Cerebellar cortex (tissue), 1 donor: ENCODE results near the gene PKD1.

Source experiments
- DNase-seq: peaks from one replicate; pipeline ENCODE4 v3.0.0-alpha.2; 2015; ENCODE audit warnings: low spot score

PKD1 gene

GRCh38 chr16:2046893-2047329 is 88.8 kb downstream of the PKD1 start:
- no peak for DNase-seq

DNA sequence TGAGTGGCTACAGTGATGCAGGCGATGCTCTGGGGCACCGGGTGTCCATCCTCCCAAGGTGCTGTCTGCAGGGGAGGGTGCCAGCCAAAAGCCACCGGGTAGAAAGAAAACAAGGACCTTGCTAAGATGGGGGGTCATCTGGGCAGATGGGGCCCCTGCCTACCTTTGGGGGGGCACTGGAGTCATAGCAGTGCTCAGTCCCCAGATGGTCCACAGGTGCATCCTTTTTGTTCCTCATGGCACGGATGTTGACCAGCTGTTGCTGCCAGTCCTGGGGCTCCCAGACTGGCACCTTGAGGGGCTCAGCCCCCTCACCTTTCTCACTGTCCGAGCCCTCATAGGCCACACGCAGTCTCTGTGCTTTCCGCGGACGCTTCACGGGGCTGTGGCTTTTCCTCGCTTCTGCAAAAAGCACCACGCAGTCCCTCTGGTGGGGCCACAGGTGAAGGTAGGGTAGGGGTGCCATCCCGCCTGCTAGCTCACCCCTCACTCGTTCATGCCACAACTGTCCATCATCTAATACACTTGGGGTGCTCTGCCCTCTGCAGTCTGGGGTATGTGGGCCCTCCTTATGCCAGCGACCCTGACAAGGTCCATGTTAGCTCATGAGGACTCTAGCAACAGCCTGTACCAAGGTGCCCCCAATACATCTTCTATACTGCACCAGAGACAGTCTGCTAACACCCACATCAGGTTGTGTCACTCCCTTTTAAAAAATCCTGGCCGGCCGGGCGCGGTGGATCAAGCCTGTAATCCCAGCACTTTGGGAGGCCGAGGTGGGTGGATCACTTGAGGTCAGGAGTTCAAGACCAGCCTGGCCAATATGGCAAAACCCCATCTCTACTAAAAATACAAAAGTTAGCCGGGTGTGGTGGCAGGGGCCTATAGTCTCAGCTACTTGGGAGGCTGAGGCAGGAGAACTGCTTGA is 89.5 kb downstream of the PKD1 start:
- no peak for DNase-seq

GRCh38 chr16:2044541-2044940 is 91.2 kb downstream of the PKD1 start:
- DNase-seq: no peak

DNA sequence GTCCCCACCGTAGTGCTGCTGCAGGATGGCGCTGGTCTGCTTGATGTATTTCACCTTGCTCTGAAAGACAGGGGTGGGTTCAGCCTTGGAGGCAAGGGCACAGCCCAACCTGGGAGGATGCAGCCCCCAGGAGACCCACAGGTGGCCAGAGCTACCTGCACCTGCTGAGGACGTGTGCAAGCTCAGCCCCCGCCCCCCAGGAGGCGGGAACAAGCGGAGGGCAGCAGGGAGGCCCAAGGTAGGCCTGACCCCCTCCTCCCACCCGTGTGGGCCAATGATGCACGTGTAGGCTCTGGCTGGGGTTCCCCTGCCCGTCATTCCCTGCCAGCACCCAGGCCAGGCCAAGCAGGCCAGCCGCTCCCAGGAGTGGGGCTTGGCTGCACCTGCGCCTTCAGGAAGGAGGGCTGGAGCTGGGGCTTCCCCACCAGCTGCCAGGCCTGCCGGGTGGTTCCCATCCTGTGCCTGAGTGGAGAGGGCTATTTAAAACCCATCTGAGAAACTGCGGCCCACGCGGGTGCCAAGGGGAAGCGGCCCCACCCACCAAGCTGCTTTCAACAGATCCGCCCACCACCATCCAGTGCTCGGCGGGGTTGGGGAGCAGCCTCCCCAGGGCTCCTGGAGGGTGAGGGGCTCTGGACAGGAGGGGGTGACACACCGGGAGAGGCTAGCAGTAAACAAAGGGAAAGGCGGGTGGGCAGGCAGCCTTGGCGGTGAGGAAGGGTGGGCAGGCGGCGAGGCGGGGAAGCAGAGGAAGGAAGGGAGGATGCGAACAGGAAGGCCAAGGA is 91.8 kb downstream of the PKD1 start:
- peak; percentile 37 for DNase-seq

GRCh38 chr16:2042986-2043666 is 92.6 kb downstream of the PKD1 start:
- no peak for DNase-seq

DNA sequence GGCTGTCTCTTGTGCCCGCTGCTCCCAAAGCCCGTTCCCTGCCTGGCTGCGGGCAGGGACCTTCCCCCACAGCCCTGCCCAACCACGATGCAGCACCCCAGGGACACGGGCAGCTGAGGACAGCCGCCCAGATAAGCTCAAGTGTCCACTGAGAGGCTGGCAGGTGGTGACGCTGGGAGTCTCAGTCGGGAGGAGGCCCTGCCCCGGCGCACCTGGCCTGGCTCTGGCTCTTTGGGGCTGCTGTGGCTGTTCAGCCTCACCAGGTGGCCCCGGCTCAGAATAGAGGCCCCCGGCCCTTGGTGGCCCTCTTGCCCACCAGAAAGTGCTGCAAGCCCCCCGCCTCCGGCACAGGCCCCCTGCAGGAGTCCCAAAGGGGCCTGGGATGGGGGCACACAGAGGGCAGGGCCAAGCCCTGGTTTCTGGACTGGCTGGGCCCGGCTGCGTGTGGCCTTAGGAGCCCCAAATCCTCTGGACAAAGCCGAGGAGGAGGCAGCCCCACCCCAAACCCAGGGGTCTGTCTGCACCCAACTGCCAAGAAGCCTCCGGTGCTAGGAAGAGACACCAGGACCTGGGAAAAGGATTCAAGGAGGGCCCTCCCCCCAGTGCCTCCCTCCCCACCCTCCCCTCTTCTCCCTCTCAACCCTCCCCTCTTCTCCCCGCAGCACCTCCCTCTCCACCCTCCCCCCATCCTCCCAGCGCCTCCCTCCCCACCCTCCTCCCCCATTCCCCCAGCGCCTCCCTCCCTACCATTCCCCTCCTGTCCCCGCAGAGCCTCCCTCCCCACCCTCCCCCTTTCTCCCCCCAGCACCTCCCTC is 93.3 kb downstream of the PKD1 start:
- no peak for DNase-seq

DNA sequence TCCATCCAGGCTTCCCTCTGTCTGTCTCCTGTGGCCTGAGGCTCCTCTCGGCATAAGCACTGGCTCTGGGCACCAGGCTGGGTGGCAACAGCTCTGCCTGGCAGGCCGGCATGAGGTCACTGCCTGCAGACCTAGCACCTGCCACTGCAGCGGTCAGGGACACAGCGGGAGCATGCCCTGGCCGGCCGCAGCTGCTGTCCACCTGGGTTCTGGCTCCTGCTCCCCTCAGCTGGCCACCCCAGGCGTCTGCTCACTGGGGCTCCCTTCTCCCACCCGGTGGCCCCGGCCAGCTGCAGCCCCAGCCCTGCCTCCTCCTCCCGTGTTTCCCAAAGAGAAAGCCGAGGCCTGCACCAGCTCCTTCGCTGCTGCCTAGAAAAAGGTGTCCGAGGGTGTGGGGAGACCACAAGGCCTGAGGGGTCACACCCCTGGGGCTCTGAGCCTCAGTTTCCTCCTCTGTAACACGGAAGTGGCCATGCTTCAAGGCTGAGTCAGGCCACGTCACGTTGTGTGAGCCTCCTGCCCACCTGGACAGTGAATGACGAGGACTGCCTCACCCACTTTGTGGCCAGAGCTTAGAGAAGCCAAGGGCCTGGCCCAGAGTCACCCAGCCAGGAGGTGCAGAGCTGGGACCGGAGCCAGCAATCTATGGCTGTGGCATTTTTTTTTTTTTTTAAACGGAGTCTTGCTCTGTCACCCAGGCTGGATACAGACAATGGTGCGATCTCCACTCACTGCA is 94.7 kb downstream of the PKD1 start:
- peak; percentile 52 for DNase-seq

GRCh38 chr16:2040041-2040786 is 95.5 kb downstream of the PKD1 start:
- DNase-seq: no peak

- DNase-seq: no peak
Observed at GRCh38 chr16:2039274-2040031, 96.2 kb downstream of the PKD1 start.
